PC-3 (cell line): Measurements from ENCODE around the gene MBD6.

ENCODE experiments used
- CTCF ChIP-seq: fragments of 300-600 bp; sonication (generic); conservative IDR thresholded peaks from 2 replicates; pipeline ENCODE4 v1.5.1; 2017; ENCODE audit warnings: antibody characterized with exemption, low read depth, mild to moderate bottlenecking, low read length
- EZH2 ChIP-seq: fragments of 300-600 bp; sonication (generic); IDR thresholded peaks from one replicate; pipeline ENCODE4 v1.6.1; 2017; ENCODE audit warnings: antibody characterized with exemption, mild to moderate bottlenecking, low read length; ENCODE audit not compliant: unreplicated experiment

- TF ChIP-seq CTCF (no peak), EZH2 (no peak)
Measured at GRCh38 chr12:57515934-57516541, 6.6 kb upstream of the MBD6 start.
